Liver (tissue), 9 donors: ENCODE measurements around the gene TNFAIP8L2. TPM values are rescaled to one million over a fixed set of nuclear protein-coding genes. Genes with fewer than 3 reads are reported as not detected.

ENCODE experiments used
- DNase-seq: peaks from one replicate; pipeline ENCODE4 v3.0.0-alpha.2; 2017; ENCODE audit warnings: low spot score
- H3K27ac ChIP-seq, 2 donors: one replicate each; pipeline ENCODE4 v1.7.0; 2013; ENCODE audit warnings: inconsistent platforms in 2 of 2, low read length in 2 of 2, control low read depth in 1 of 2, low read depth in 1 of 2, mild to moderate bottlenecking in 1 of 2
- H3K27me3 ChIP-seq, 4 donors: one replicate each; pipeline versions ENCODE4 v1.6.1 to v1.7.0; 2013; ENCODE audit warnings: low read length in 3 of 4, inconsistent platforms in 1 of 4, mild to moderate bottlenecking in 1 of 4, moderate library complexity in 1 of 4; ENCODE audit not compliant: control insufficient read depth in 4 of 4, insufficient read depth in 4 of 4
- H3K36me3 ChIP-seq, 4 donors: one replicate each; pipeline versions ENCODE4 v1.6.1 to v1.7.0; 2013; ENCODE audit warnings: low read length in 3 of 4, mild to moderate bottlenecking in 3 of 4, low read depth in 1 of 4, moderate library complexity in 1 of 4; ENCODE audit not compliant: control insufficient read depth in 4 of 4, insufficient read depth in 3 of 4
- H3K4me1 ChIP-seq, 4 donors: one replicate each; pipeline versions ENCODE4 v1.6.1 to v1.7.0; 2013; ENCODE audit warnings: low read length in 3 of 4, mild to moderate bottlenecking in 3 of 4, moderate library complexity in 1 of 4; ENCODE audit not compliant: control insufficient read depth in 4 of 4, insufficient read depth in 4 of 4
- H3K4me3 ChIP-seq, 3 donors: one replicate each; pipeline versions ENCODE4 v1.6.1 to v1.7.0; 2013; ENCODE audit warnings: low read length in 3 of 3, control low read depth in 1 of 3, low read depth in 1 of 3, mild to moderate bottlenecking in 1 of 3
- H3K9ac ChIP-seq, 2 donors: one replicate each; pipeline ENCODE4 v1.7.0; 2013; ENCODE audit warnings: low read length in 2 of 2, mild to moderate bottlenecking in 2 of 2, moderate library complexity in 2 of 2, control low read depth in 1 of 2, low read depth in 1 of 2
- H3K9me3 ChIP-seq, 4 donors: one replicate each; pipeline versions ENCODE4 v1.6.1 to v1.7.0; 2013; ENCODE audit warnings: low read length in 3 of 4; ENCODE audit not compliant: control insufficient read depth in 4 of 4
- ATF3 ChIP-seq: IDR thresholded peaks from 2 replicates; pipeline ENCODE4 v1.6.1; 2016; ENCODE audit warnings: antibody characterized with exemption
- EGR1 ChIP-seq, 2 donors: IDR thresholded peaks; 2 replicates each; pipeline ENCODE4 v1.6.1; 2016 to 2018; ENCODE audit warnings: antibody characterized with exemption in 2 of 2, low read depth in 2 of 2
- GABPA ChIP-seq, 2 donors: IDR thresholded peaks in 1 of 2; conservative IDR thresholded peaks in 1 of 2; 2 replicates each; pipeline ENCODE4 v1.6.1; 2016; ENCODE audit warnings: antibody characterized with exemption in 2 of 2, mild to moderate bottlenecking in 1 of 2, moderate library complexity in 1 of 2
- HNF4A ChIP-seq, 2 donors: conservative IDR thresholded peaks; 2 replicates each; pipeline ENCODE4 v1.6.1; 2016; ENCODE audit warnings: antibody characterized with exemption in 2 of 2, mild to moderate bottlenecking in 2 of 2
- HNF4G ChIP-seq: IDR thresholded peaks from 2 replicates; pipeline ENCODE4 v1.6.1; 2016; ENCODE audit warnings: antibody characterized with exemption
- MAX ChIP-seq: IDR thresholded peaks from 2 replicates; pipeline ENCODE4 v1.6.1; 2016; ENCODE audit warnings: antibody characterized with exemption
- NR2F2 ChIP-seq: IDR thresholded peaks from 2 replicates; pipeline ENCODE4 v1.6.1; 2016; ENCODE audit warnings: antibody characterized with exemption
- RAD21 ChIP-seq, 2 donors: IDR thresholded peaks; 2 replicates each; pipeline ENCODE4 v1.6.1; 2016; ENCODE audit warnings: antibody characterized with exemption in 2 of 2, mild to moderate bottlenecking in 2 of 2
- RXRA ChIP-seq, 2 donors: IDR thresholded peaks; 2 replicates each; pipeline ENCODE4 v1.6.1; 2017 to 2018; ENCODE audit warnings: antibody characterized with exemption in 2 of 2, mild to moderate bottlenecking in 1 of 2
- SP1 ChIP-seq: IDR thresholded peaks from 2 replicates; pipeline ENCODE4 v1.6.1; 2018; ENCODE audit warnings: antibody characterized with exemption, mild to moderate bottlenecking
- TAF1 ChIP-seq: conservative IDR thresholded peaks from 2 replicates; pipeline ENCODE4 v1.6.1; 2016; ENCODE audit warnings: antibody characterized with exemption, mild to moderate bottlenecking
- WGBS: extraction: QIAGEN DNeasy Blood & Tissue Kit; methylation state at CpG from one replicate; pipeline ENCODE4 v1.1.7; 2013; 5-methylcytosine and 5-hydroxymethylcytosine counted together
- polyA plus RNA-seq, 2 donors: library from polyadenylated mRNA; stranded (reverse) in 1 of 2; unstranded in 1 of 2; fragments of 200-250 nt in 1 of 2; fragments of >200 nt in 1 of 2; fragmentation: Nextera tagmentation in 1 of 2; extraction: Ambion mirVana in 1 of 2; gene quantifications; one replicate each; pipeline versions ENCODE4 v1.2.1 to v1.2.3, GENCODE V29; 2013 to 2015
- total RNA-seq, 2 donors: library from RNA; depleted of rRNA; stranded (reverse); fragments of >200 nt; gene quantifications; one replicate each; pipeline ENCODE4 v1.2.3, GENCODE V29; 2014
- TF ChIP-seq, protein P1 (sequence below): IDR thresholded peaks from 2 replicates; pipeline ENCODE4 v1.6.1; 2016; ENCODE audit warnings: antibody characterized with exemption
- donor health status: healthy.
- donor health status: healthy.
- donor health status: healthy.
- donor health status: healthy.
- donor health status: healthy.

TNFAIP8L2 gene
- total and polyA plus RNA-seq, 4 donors: 2.9 to 8.7 (median 4.1) TPM

- no peak overlapping the region for H3K9ac ChIP-seq
- no peak for DNase-seq
- H3K36me3 ChIP-seq: peaks cover 2 to 35% (median 14%) of the 10 kb centered on the region in 4 donors
- H3K27me3 ChIP-seq: no peaks in the 10 kb centered on the region
- peaks cover 0 to 7% (median 5%) of the 10 kb centered on the region in 4 donors for H3K4me1 ChIP-seq
- no peak overlapping the region for H3K27ac ChIP-seq
- TF ChIP-seq RAD21 (IDR thresholded peaks at IDR 0.05): no peak
- TF ChIP-seq HNF4G: no peak
- H3K4me3 ChIP-seq: no peak overlapping the region
- no peaks in the 10 kb centered on the region for H3K9me3 ChIP-seq
Observed at GRCh38 chr1:151159373-151159772, 2.9 kb downstream of the TNFAIP8L2 start.

GRCh38 chr1:151164732-151165280 is 8.4 kb downstream of the TNFAIP8L2 start:
- H3K9me3 ChIP-seq: no peaks in the 10 kb centered on the region
- no peaks in the 10 kb centered on the region for H3K27me3 ChIP-seq
- peak overlapping the region; percentile 56 to 88 (median 86) for H3K4me3 ChIP-seq
- peaks cover 3 to 31% (median 22%) of the 10 kb centered on the region in 4 donors for H3K4me1 ChIP-seq
- H3K36me3 ChIP-seq: peaks cover 0 to 26% (median 10%) of the 10 kb centered on the region in 4 donors
- 13% methylated on average over 11 of the region's 11 CpGs for WGBS
- no peak for DNase-seq
- H3K27ac ChIP-seq: peak overlapping the region; percentile 63 to 84
- TF ChIP-seq RXRA (IDR thresholded peaks at IDR 0.05) (peak in 1 of 2 donors; percentile 9), HNF4G (peak; percentile 32), GABPA (IDR thresholded peaks at IDR 0.05 in 1 of 2, conservative IDR thresholded peaks at IDR 0.05 in 1 of 2) (peak in 1 of 2 donors; percentile 37), ATF3 (no peak), TAF1 (no peak), RAD21 (IDR thresholded peaks at IDR 0.05) (peak in 1 of 2 donors; percentile 15), SP1 (peak; percentile 2), HNF4A (conservative IDR thresholded peaks at IDR 0.05) (peak; percentile 40 to 46), EGR1 (IDR thresholded peaks at IDR 0.05; ENCODE audit: low read depth in 2 of 2) (peak in 1 of 2 donors; percentile 26)
- TF ChIP-seq, protein P1, sequence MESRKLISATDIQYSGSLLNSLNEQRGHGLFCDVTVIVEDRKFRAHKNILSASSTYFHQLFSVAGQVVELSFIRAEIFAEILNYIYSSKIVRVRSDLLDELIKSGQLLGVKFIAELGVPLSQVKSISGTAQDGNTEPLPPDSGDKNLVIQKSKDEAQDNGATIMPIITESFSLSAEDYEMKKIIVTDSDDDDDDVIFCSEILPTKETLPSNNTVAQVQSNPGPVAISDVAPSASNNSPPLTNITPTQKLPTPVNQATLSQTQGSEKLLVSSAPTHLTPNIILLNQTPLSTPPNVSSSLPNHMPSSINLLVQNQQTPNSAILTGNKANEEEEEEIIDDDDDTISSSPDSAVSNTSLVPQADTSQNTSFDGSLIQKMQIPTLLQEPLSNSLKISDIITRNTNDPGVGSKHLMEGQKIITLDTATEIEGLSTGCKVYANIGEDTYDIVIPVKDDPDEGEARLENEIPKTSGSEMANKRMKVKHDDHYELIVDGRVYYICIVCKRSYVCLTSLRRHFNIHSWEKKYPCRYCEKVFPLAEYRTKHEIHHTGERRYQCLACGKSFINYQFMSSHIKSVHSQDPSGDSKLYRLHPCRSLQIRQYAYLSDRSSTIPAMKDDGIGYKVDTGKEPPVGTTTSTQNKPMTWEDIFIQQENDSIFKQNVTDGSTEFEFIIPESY: no peak
- peak overlapping the region; percentile 39 to 91 for H3K9ac ChIP-seq

GRCh38 chr1:151165281-151165737 is 8.9 kb downstream of the TNFAIP8L2 start:
- TF ChIP-seq MAX (no peak), HNF4G (no peak), NR2F2 (peak; percentile 88), EGR1 (IDR thresholded peaks at IDR 0.05; ENCODE audit: low read depth in 2 of 2) (no peak), GABPA (IDR thresholded peaks at IDR 0.05 in 1 of 2, conservative IDR thresholded peaks at IDR 0.05 in 1 of 2) (no peak)
- Histone ChIP-seq H3K9ac (peak overlapping the region; percentile 39 to 91), H3K9me3 (no peaks in the 10 kb centered on the region), H3K27me3 (no peaks in the 10 kb centered on the region), H3K4me1 (peaks cover 3 to 31% (median 22%) of the 10 kb centered on the region in 4 donors), H3K36me3 (peaks cover 0 to 22% (median 9%) of the 10 kb centered on the region in 4 donors), H3K27ac (peak overlapping the region; percentile 63 to 84), H3K4me3 (peak overlapping the region; percentile 56 to 88 (median 86))
- DNase-seq: no peak
- WGBS: 7% methylated on average over 15 of the region's 15 CpGs
